ENCODE measurements around the gene CENPH.

- TF ChIP-seq CTCF (IDR thresholded peaks at IDR 0.05; ENCODE audit: insufficient read depth, low read depth, low read length) (no peak), EZH2 (IDR thresholded peaks at IDR 0.05; ENCODE audit: insufficient read depth, low read length) (no peak)
Observed at GRCh38 chr5:69166686-69167492, 22.5 kb upstream of the CENPH start, which contains the start of gene CCNB1.
